ENCODE results near the gene CACNA2D2. TPM values are rescaled to one million over a fixed set of nuclear protein-coding genes. Genes with fewer than 3 reads are reported as not detected.
A peak's percentile ranks its signal among the peaks of the same experiment; 100 is the strongest.

The CACNA2D2 gene
- total RNA-seq, 1 donor from 2014 or later, result 2.5 TPM

- intact Hi-C loops (cut with DNase I), result loop anchor here (5.0 kb wide), 1 partner anchor 113 kb away; no protein-coding TSS in a partner anchor
Observed at GRCh38 chr3:50550079-50550736, 46.8 kb upstream of the CACNA2D2 start.

GRCh38 chr3:50549226-50549625 lies 45.8 kb upstream of the CACNA2D2 start:
- no peaks in the 10 kb centered on the region for H3K27me3 ChIP-seq
- H3K36me3 ChIP-seq, result no peaks in the 10 kb centered on the region
- no peaks in the 10 kb centered on the region for H3K4me1 ChIP-seq
- intact Hi-C loops (cut with DNase I), result loop anchor here (5.0 kb wide), 1 partner anchor 192 kb away; the partner anchor contains the start of gene TMEM115
- H3K4me3 ChIP-seq, result no peak overlapping the region
- no peak for DNase-seq (ENCODE audit: extremely low spot score in 2 of 2)
- H3K9me3 ChIP-seq, result no peaks in the 10 kb centered on the region
- no peak overlapping the region for H3K27ac ChIP-seq
- TF ChIP-seq CTCF (IDR thresholded peaks at IDR 0.05) (no peak), POLR2A (IDR thresholded peaks at IDR 0.05) (no peak), POLR2AphosphoS5 (IDR thresholded peaks at IDR 0.05; ENCODE audit: insufficient read depth in 1 of 2, low read depth in 1 of 2) (no peak)

More at GRCh38 chr3:50550079-50550736, 46.8 kb upstream of the CACNA2D2 start:
- Histone ChIP-seq H3K27me3 (no peaks in the 10 kb centered on the region), H3K4me3 (no peak overlapping the region), H3K4me1 (no peaks in the 10 kb centered on the region), H3K36me3 (no peaks in the 10 kb centered on the region), H3K27ac (no peak overlapping the region), H3K9me3 (no peaks in the 10 kb centered on the region)
- TF ChIP-seq CTCF (IDR thresholded peaks at IDR 0.05), result peak; percentile 31 to 70 (median 47)
- TF ChIP-seq POLR2AphosphoS5 (IDR thresholded peaks at IDR 0.05; ENCODE audit: insufficient read depth in 1 of 2, low read depth in 1 of 2), result no peak
- no peak for DNase-seq (ENCODE audit: extremely low spot score in 2 of 2)

GRCh38 chr3:50545781-50546180 lies 42.3 kb upstream of the CACNA2D2 start:
- no peak for DNase-seq (ENCODE audit: extremely low spot score in 2 of 2)
- Histone ChIP-seq H3K4me3 (no peak overlapping the region), H3K4me1 (no peaks in the 10 kb centered on the region), H3K27ac (no peak overlapping the region), H3K36me3 (no peaks in the 10 kb centered on the region), H3K9me3 (no peaks in the 10 kb centered on the region), H3K27me3 (no peaks in the 10 kb centered on the region)
- TF ChIP-seq POLR2A (IDR thresholded peaks at IDR 0.05) (no peak), POLR2AphosphoS5 (IDR thresholded peaks at IDR 0.05; ENCODE audit: insufficient read depth in 1 of 2, low read depth in 1 of 2) (no peak), CTCF (IDR thresholded peaks at IDR 0.05) (no peak)
- intact Hi-C loops (cut with DNase I), result loop anchor here (5.0 kb wide), 1 partner anchor 188 kb away; the partner anchor contains the start of gene TMEM115

GRCh38 chr3:50542177-50543034 lies 39.0 kb upstream of the CACNA2D2 start:
- Histone ChIP-seq H3K27me3 (no peaks in the 10 kb centered on the region), H3K36me3 (no peaks in the 10 kb centered on the region), H3K9me3 (no peaks in the 10 kb centered on the region), H3K4me3 (no peak overlapping the region), H3K4me1 (no peaks in the 10 kb centered on the region), H3K27ac (no peak overlapping the region)
- TF ChIP-seq POLR2AphosphoS5 (IDR thresholded peaks at IDR 0.05; ENCODE audit: insufficient read depth in 1 of 2, low read depth in 1 of 2) (no peak), CTCF (IDR thresholded peaks at IDR 0.05) (peak; percentile 63 to 80 (median 63))
- intact Hi-C loops (cut with DNase I), result no loop called here
- DNase-seq (ENCODE audit: extremely low spot score in 2 of 2), result no peak
